ENCODE data around the gene GPHN. TPM values are rescaled to one million over a fixed set of nuclear protein-coding genes. Genes with fewer than 3 reads are reported as not detected.

GPHN gene
- total and polyA plus RNA-seq, 7 donors, result 8.1 to 39.7 (median 22.3) TPM

DNA sequence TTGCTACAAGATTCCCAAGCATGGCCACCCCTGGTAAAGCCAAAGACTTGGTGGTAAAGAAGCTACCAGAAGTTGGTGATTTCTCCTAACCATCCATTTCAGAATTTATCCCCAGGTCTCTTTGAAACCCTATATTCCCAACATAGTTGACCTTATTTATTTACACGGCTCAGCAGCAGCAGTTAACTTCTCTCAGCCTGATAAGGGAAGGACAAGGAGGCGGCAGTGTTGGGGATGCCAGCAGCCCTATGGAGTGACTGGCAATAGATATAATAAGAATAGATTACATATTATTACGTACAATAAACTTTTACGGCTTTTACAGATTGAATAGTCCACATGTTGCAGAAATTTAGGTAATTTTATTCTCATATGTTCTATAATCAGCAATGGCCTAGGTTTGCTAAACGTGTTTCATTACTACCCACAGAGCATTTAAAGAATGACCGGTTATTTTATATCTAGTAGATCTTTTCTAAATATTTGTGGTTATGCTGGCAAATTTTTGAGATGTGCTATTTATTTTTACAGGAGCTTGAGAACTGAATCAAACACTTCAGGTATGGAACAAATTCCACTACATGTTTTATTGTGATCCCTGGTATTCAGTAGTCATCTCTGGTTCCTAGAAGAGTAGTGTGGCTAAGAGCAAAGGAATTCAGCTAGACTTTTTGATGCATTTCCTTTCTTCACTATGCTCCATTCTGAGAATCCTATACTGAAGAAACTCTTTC is 713.5 kb downstream of the GPHN start:
- intact Hi-C loops (cut with DNase I), result no loop called here
- ATAC-seq, result no peak
- H3K4me3 ChIP-seq, result no peak overlapping the region

DNA sequence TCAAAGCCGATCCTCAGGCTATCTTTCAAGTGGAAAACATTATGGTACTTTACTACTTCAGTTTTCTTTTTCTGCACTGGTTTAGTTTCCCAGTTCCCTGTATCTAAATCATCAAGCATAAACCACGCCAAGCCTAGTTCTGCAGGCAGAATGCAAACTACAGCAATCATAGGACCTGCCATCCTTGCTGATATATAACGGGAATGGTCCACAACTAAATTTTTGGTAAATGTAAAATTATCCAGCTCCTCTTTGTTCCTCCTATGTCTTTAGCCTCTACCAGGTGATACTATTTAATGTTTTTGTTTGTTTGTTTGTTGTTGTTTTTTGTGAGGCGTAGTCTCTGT is 714.0 kb downstream of the GPHN start:
- H3K9me3 ChIP-seq, result no peaks in the 10 kb centered on the region
- intact Hi-C loops (cut with DNase I), result no loop called here
- H3K4me3 ChIP-seq, result no peak overlapping the region
- WGBS, 3 donors, result 92 to 95% (median 93%) methylated on average over 4 of the region's 4 CpGs
- no peaks in the 10 kb centered on the region for H3K27me3 ChIP-seq (ENCODE audit: insufficient read depth in 3 of 3, low read length in 2 of 3)
- no peak for DNase-seq
- no peaks in the 10 kb centered on the region for H3K36me3 ChIP-seq (ENCODE audit: insufficient read depth in 1 of 2, low read depth in 1 of 2)
- H3K27ac ChIP-seq, result no peak overlapping the region
- TF ChIP-seq, protein P1, sequence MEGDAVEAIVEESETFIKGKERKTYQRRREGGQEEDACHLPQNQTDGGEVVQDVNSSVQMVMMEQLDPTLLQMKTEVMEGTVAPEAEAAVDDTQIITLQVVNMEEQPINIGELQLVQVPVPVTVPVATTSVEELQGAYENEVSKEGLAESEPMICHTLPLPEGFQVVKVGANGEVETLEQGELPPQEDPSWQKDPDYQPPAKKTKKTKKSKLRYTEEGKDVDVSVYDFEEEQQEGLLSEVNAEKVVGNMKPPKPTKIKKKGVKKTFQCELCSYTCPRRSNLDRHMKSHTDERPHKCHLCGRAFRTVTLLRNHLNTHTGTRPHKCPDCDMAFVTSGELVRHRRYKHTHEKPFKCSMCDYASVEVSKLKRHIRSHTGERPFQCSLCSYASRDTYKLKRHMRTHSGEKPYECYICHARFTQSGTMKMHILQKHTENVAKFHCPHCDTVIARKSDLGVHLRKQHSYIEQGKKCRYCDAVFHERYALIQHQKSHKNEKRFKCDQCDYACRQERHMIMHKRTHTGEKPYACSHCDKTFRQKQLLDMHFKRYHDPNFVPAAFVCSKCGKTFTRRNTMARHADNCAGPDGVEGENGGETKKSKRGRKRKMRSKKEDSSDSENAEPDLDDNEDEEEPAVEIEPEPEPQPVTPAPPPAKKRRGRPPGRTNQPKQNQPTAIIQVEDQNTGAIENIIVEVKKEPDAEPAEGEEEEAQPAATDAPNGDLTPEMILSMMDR (IDR thresholded peaks at IDR 0.05), result no peak
- no peaks in the 10 kb centered on the region for H3K4me1 ChIP-seq
- ATAC-seq, result no peak

More for the DNA sequence above, 713.5 kb downstream of the GPHN start:
- WGBS, 3 donors, result 78 to 82% (median 78%) methylated on average over 6 of the region's 6 CpGs
- no peak for DNase-seq
- no peaks in the 10 kb centered on the region for H3K9me3 ChIP-seq
- H3K36me3 ChIP-seq (ENCODE audit: insufficient read depth in 1 of 2, low read depth in 1 of 2), result no peaks in the 10 kb centered on the region
- H3K27me3 ChIP-seq (ENCODE audit: insufficient read depth in 3 of 3, low read length in 2 of 3), result no peaks in the 10 kb centered on the region
- H3K4me1 ChIP-seq, result no peaks in the 10 kb centered on the region
- TF ChIP-seq, protein P1 (IDR thresholded peaks at IDR 0.05), result no peak
- no peak overlapping the region for H3K27ac ChIP-seq

DNA sequence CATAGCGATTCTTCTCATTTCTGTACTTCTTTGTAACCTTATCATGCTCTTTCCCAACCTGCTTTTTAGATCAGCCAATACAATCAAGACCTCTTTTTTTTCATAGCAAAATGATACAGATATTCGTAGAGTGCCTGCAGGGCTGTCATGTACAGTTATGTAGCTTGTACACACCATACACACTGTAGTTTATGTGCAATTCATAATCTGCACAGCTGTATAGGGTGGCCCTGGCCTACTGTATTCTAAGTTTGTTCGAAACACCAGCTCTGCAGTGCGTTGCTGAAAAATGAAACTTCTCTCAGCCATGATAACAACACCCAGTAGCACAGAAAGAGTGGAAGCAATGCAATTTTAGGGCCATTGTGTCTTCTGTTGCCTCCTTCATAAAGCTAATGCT is 717.6 kb downstream of the GPHN start:
- Histone ChIP-seq H3K9me3 (no peaks in the 10 kb centered on the region), H3K36me3 (ENCODE audit: insufficient read depth in 1 of 2, low read depth in 1 of 2) (no peaks in the 10 kb centered on the region), H3K4me1 (no peaks in the 10 kb centered on the region), H3K4me3 (no peak overlapping the region), H3K27me3 (ENCODE audit: insufficient read depth in 3 of 3, low read length in 2 of 3) (no peaks in the 10 kb centered on the region), H3K27ac (no peak overlapping the region)
- TF ChIP-seq, protein P1 (IDR thresholded peaks at IDR 0.05), result no peak
- ATAC-seq, result no peak
- no peak for DNase-seq
- 78 to 84% (median 83%) methylated on average over 4 of the region's 4 CpGs for WGBS, 3 donors
- intact Hi-C loops (cut with DNase I), result no loop called here

GRCh38 chr14:67228325-67228984 is 720.5 kb downstream of the GPHN start:
- Histone ChIP-seq H3K27ac (no peak overlapping the region), H3K9me3 (no peaks in the 10 kb centered on the region), H3K4me3 (no peak overlapping the region), H3K27me3 (ENCODE audit: insufficient read depth in 3 of 3, low read length in 2 of 3) (no peaks in the 10 kb centered on the region), H3K4me1 (no peaks in the 10 kb centered on the region), H3K36me3 (ENCODE audit: insufficient read depth in 1 of 2, low read depth in 1 of 2) (no peaks in the 10 kb centered on the region)
- 64 to 85% (median 70%) methylated on average over 3 of the region's 3 CpGs for WGBS, 3 donors
- intact Hi-C loops (cut with DNase I), result no loop called here
- ATAC-seq (no peak), DNase-seq (no peak)
- TF ChIP-seq, protein P1 (IDR thresholded peaks at IDR 0.05), result no peak

Other genes starting within 250 kb of the GPHN start
- gene CCDC196, start 21.8 kb upstream of the GPHN start, total RNA-seq, result not detected
- gene CCDC196, start 21.8 kb upstream of the GPHN start, polyA plus RNA-seq, result not detected